ENCODE data around the gene SLC25A3. TPM values are rescaled to one million over a fixed set of nuclear protein-coding genes. Genes with fewer than 3 reads are reported as not detected.
"Not testable (repeated sequence)": the region's sequence is repeated elsewhere in the genome, so short reads cannot be mapped to it uniquely, and the experiment has no call there.

The SLC25A3 gene
- total RNA-seq, 1 experiment from 2014 or later: 737 TPM

DNA sequence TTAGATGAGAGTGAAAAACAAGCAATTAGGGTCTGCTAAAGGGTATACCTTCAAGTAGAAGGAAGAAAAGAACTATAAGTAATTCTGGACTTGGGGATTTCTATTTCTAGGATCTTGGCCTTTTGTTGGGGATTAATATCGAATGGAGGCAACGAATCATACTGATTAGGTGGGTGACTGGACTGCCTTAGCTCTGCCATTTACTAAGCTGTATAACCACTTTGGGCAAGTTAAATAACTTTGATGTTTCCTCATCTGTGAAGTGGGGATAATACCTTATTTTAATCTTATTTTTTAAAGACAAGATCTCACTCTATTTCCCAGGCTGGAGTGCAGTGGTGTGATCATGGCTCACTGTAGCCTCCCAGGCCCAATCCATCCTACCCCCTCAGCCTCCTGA is 44.5 kb downstream of the SLC25A3 start:
- ChIA-PET POLR2A (ENCODE audit: low non-redundant PET) (no interaction called here), CTCF (no interaction called here)
- Histone ChIP-seq H3K36me3 (ENCODE audit: insufficient read depth, low read length, poor library complexity, severe bottlenecking) (no peaks in the 10 kb centered on the region), H3K27me3 (replicated peaks; ENCODE audit: insufficient read depth, low read depth, low read length, poor library complexity) (no peaks in the 10 kb centered on the region), H3K9me3 (ENCODE audit: low read depth, low read length, poor library complexity, severe bottlenecking) (no peaks in the 10 kb centered on the region), H3K27ac (ENCODE audit: low read depth, low read length, poor library complexity, severe bottlenecking) (no peak overlapping the region), H3K4me1 (ENCODE audit: insufficient read depth, low read length, poor library complexity, severe bottlenecking) (peaks cover 4% of the 10 kb centered on the region), H3K4me3 (ENCODE audit: low read depth, low read length, poor library complexity, severe bottlenecking) (no peak overlapping the region)
- DNase-seq (ENCODE audit: low spot score): no peak
- intact Hi-C loops (cut with micrococcal nuclease; ENCODE audit: unreplicated experiment): no loop called here
- TF ChIP-seq, protein P1, sequence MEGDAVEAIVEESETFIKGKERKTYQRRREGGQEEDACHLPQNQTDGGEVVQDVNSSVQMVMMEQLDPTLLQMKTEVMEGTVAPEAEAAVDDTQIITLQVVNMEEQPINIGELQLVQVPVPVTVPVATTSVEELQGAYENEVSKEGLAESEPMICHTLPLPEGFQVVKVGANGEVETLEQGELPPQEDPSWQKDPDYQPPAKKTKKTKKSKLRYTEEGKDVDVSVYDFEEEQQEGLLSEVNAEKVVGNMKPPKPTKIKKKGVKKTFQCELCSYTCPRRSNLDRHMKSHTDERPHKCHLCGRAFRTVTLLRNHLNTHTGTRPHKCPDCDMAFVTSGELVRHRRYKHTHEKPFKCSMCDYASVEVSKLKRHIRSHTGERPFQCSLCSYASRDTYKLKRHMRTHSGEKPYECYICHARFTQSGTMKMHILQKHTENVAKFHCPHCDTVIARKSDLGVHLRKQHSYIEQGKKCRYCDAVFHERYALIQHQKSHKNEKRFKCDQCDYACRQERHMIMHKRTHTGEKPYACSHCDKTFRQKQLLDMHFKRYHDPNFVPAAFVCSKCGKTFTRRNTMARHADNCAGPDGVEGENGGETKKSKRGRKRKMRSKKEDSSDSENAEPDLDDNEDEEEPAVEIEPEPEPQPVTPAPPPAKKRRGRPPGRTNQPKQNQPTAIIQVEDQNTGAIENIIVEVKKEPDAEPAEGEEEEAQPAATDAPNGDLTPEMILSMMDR (conservative IDR thresholded peaks at IDR 0.05; ENCODE audit: low read depth, low read length): no peak
- TF ChIP-seq EZH2 (IDR thresholded peaks at IDR 0.05; ENCODE audit: borderline replicate concordance, low read depth, low read length, poor library complexity, severe bottlenecking): no peak
- no TSS peak for BruUV-seq (replicated peaks)

DNA sequence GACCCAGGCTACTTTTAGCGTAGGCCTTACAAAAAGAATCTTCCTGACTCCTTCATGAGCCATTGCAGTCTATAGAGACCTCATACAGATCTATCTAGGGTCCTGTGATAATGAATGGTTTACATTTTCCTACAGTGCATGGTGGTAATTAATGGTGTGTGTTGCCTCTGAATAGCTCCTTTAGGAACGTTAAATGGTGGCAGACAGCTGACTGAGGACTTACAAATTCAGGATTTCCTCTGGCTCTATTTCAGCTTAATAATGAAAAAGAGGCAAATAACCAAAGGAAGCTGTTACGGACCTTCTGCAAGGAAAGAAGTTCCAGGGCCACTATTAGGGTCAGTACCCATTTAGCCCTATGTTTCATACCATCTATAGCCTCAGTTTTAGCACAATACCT is 46.0 kb downstream of the SLC25A3 start:
- intact Hi-C loops (cut with micrococcal nuclease; ENCODE audit: unreplicated experiment): no loop called here
- Histone ChIP-seq H3K4me3 (ENCODE audit: low read depth, low read length, poor library complexity, severe bottlenecking) (no peak overlapping the region), H3K4me1 (ENCODE audit: insufficient read depth, low read length, poor library complexity, severe bottlenecking) (peaks cover 4% of the 10 kb centered on the region), H3K9me3 (ENCODE audit: low read depth, low read length, poor library complexity, severe bottlenecking) (no peaks in the 10 kb centered on the region), H3K27ac (ENCODE audit: low read depth, low read length, poor library complexity, severe bottlenecking) (no peak overlapping the region), H3K27me3 (replicated peaks; ENCODE audit: insufficient read depth, low read depth, low read length, poor library complexity) (no peaks in the 10 kb centered on the region), H3K36me3 (ENCODE audit: insufficient read depth, low read length, poor library complexity, severe bottlenecking) (no peaks in the 10 kb centered on the region)
- no peak for DNase-seq (ENCODE audit: low spot score)
- TF ChIP-seq EZH2 (IDR thresholded peaks at IDR 0.05; ENCODE audit: borderline replicate concordance, low read depth, low read length, poor library complexity, severe bottlenecking): no peak
- TF ChIP-seq, protein P1 (conservative IDR thresholded peaks at IDR 0.05; ENCODE audit: low read depth, low read length): no peak
- ChIA-PET CTCF (no interaction called here), POLR2A (ENCODE audit: low non-redundant PET) (no interaction called here)
- BruUV-seq (replicated peaks): no TSS peak

DNA sequence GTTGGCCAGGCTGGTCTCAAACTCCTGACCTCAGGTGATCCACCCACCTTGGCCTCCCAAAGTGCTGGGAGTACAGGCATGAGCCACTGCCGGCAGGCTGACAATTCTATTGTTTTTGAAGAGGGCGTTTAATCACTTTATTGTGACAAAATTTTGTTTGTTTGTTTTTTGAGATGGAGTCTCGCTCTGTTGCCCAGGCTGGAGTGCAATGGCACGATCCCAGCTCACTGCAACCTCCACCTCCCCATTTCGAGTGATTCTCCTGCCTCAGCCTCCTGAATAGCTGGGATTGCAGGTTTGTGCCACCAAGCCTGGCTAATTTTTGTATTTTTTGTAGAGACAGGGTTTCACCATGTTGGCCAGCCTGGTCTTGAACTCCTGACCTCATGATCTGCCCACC is 49.3 kb downstream of the SLC25A3 start:
- peak overlapping the region; percentile 85 for H3K4me3 ChIP-seq (ENCODE audit: low read depth, low read length, poor library complexity, severe bottlenecking)
- H3K27ac ChIP-seq (ENCODE audit: low read depth, low read length, poor library complexity, severe bottlenecking); H3K9me3 ChIP-seq (ENCODE audit: low read depth, low read length, poor library complexity, severe bottlenecking); H3K36me3 ChIP-seq (ENCODE audit: insufficient read depth, low read length, poor library complexity, severe bottlenecking); BruUV-seq (replicated peaks); H3K27me3 ChIP-seq (replicated peaks; ENCODE audit: insufficient read depth, low read depth, low read length, poor library complexity); CTCF ChIA-PET; DNase-seq (ENCODE audit: low spot score); H3K4me1 ChIP-seq (ENCODE audit: insufficient read depth, low read length, poor library complexity, severe bottlenecking); POLR2A ChIA-PET (ENCODE audit: low non-redundant PET): not testable (repeated sequence)
- intact Hi-C loops (cut with micrococcal nuclease; ENCODE audit: unreplicated experiment): loop anchor here (5.0 kb wide), 1 partner anchor 40 kb away; no protein-coding TSS in a partner anchor

DNA sequence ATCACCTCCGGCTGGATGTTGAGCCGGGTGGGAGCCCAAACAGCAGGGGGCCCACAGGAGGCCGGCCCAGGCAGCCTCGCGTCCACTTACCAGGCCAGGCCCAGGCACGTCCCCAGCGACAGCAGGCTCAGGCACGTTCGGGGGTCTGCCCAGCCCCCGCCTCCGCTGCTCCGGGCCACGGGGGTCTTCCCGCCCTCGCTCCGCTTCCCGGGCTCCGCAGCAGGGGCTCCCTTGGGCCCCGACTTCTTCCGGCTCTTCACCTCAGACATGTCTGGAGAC is 50.9 kb downstream of the SLC25A3 start:
- Histone ChIP-seq H3K27me3 (replicated peaks; ENCODE audit: insufficient read depth, low read depth, low read length, poor library complexity) (no peaks in the 10 kb centered on the region), H3K36me3 (ENCODE audit: insufficient read depth, low read length, poor library complexity, severe bottlenecking) (peaks cover 14% of the 10 kb centered on the region), H3K4me3 (ENCODE audit: low read depth, low read length, poor library complexity, severe bottlenecking) (peak overlapping the region; percentile 85), H3K4me1 (ENCODE audit: insufficient read depth, low read length, poor library complexity, severe bottlenecking) (peaks cover 10% of the 10 kb centered on the region), H3K27ac (ENCODE audit: low read depth, low read length, poor library complexity, severe bottlenecking) (peak overlapping the region; percentile 88), H3K9me3 (ENCODE audit: low read depth, low read length, poor library complexity, severe bottlenecking) (no peaks in the 10 kb centered on the region)
- DNase-seq (ENCODE audit: low spot score): no peak
- BruUV-seq (replicated peaks): TSS peak; percentile 36
- ChIA-PET POLR2A (ENCODE audit: low non-redundant PET) (no interaction called here), CTCF (interaction anchor here (0.6 kb wide), 1 partner anchor 49 kb away, joined by 3 read pairs; no protein-coding TSS in a partner anchor)
- TF ChIP-seq, protein P1 (conservative IDR thresholded peaks at IDR 0.05; ENCODE audit: low read depth, low read length): 0 out of 2 replicates have a peak, but pooled peaks have one; percentile 23
- TF ChIP-seq EZH2 (IDR thresholded peaks at IDR 0.05; ENCODE audit: borderline replicate concordance, low read depth, low read length, poor library complexity, severe bottlenecking): no peak
- intact Hi-C loops (cut with micrococcal nuclease; ENCODE audit: unreplicated experiment): loop anchor here (5.0 kb wide), 1 partner anchor 42 kb away; no protein-coding TSS in a partner anchor

Measured in A673 (cell line).